ENCODE results near the gene CD79B. TPM values are rescaled to one million over a fixed set of nuclear protein-coding genes. Genes with fewer than 3 reads are reported as not detected.

Gene CD79B
- total RNA-seq, 1 experiment from 2014 or later: 3.1 TPM

GRCh38 chr17:63956296-63956920 is 24.3 kb upstream of the CD79B start:
- no peak for DNase-seq (ENCODE audit: low read depth, low spot score)
- in situ Hi-C loops (cut with HindIII; ENCODE audit: low pct_unique_long_range_greater_than_20kb, low sequenced_read_pairs): no loop called here

GRCh38 chr17:63955791-63956190 is 23.7 kb upstream of the CD79B start:
- in situ Hi-C loops (cut with HindIII; ENCODE audit: low pct_unique_long_range_greater_than_20kb, low sequenced_read_pairs): no loop called here

DNA sequence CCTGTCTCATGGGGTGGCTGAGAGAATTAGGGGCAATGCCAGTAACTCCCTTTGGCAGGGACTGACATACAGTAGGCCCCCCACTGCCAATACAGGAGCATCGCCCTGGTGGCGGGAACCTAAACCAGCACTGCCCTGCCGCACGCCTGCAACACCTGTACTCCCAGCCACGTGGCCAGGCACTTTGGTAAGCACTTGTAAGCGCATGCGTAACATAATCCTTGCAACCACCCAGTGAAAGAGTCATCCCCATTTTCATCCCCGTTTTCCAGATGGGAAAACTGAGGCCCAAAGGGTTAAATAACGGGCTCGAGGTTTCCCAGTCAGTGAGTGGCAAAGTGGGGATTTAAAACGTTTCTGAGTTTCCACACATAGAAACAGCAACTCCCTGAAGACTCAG is 23.1 kb upstream of the CD79B start:
- in situ Hi-C loops (cut with HindIII; ENCODE audit: low pct_unique_long_range_greater_than_20kb, low sequenced_read_pairs): no loop called here
- DNase-seq (ENCODE audit: low read depth, low spot score): no peak

More at GRCh38 chr17:63955791-63956190, 23.7 kb upstream of the CD79B start:
- DNase-seq (ENCODE audit: low read depth, low spot score): no peak

- in situ Hi-C loops (cut with HindIII; ENCODE audit: low pct_unique_long_range_greater_than_20kb, low sequenced_read_pairs): no loop called here
- DNase-seq (ENCODE audit: low read depth, low spot score): no peak
Measured at GRCh38 chr17:63954402-63955063, 22.4 kb upstream of the CD79B start.

DNA sequence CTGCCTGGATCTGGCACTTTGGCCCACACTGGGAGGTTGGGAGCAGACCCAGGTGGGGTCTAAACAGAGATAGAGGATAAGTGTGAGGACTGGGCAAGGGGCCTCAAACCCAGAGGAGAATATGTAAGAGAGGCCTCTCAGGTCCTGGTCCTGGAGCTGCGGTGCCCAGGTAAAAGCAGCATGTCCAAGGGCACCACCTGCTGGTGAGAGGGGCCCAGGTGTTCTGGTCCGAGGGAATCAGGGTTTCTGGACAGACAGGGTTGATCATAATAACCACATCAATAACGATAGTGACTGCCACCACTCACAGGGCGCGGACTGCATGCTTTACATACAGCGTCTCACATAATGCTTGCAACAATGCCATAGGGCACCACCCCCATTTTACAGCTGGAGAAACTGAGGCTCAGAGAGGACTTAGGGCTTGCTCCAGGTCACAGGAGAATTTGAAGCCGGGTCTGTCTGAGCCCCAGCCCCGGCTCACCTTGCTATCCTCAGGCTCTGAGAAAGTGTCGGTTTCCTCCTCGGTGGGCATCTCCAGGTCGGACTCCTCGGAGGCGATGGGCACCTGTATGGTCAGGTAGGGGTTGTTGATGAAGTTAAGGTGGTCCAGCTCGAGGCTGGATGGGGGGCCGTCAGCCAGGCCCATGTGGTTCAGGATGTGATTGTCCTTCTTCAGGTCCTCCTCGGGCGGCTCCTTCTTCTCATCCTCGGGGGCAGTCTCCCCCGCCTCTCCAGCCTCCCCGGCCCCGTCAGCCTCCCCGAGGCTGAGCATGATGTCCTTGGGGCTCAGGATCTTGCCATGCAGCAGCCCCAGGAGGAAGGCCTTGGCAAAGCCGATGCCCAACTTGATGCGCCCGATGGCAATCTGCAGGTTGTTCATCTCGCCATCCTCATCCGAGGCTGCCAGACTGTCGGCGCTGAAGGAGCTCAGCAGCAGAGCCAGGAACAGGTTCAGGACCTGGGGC is 19.1 kb upstream of the CD79B start:
- in situ Hi-C loops (cut with HindIII; ENCODE audit: low pct_unique_long_range_greater_than_20kb, low sequenced_read_pairs): no loop called here
- no peak for DNase-seq (ENCODE audit: low read depth, low spot score)

- no peak for DNase-seq (ENCODE audit: low read depth, low spot score)
- in situ Hi-C loops (cut with HindIII; ENCODE audit: low pct_unique_long_range_greater_than_20kb, low sequenced_read_pairs): no loop called here
Measured at GRCh38 chr17:63949576-63950250, 17.6 kb upstream of the CD79B start.

DNA sequence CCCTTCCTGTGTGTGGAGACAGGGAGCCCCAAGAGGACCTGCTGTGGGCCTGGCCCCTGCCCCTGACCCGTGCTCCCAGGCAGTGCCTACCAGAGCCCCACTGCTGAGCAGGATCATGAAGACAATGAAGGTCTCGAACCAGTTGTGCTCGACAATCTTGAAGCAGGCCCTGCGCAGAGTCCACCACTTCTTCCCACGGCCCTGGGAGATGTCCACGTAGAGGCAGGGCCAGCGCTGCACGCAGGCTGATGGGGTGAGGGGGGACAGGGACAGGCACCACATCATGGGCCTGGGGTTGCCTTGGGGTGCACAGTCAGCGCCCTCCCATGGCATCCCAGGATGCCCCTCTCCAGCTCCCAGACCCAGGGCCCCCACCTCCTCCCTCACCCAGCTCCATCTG is 16.4 kb upstream of the CD79B start:
- DNase-seq (ENCODE audit: low read depth, low spot score): no peak
- in situ Hi-C loops (cut with HindIII; ENCODE audit: low pct_unique_long_range_greater_than_20kb, low sequenced_read_pairs): no loop called here

DNA sequence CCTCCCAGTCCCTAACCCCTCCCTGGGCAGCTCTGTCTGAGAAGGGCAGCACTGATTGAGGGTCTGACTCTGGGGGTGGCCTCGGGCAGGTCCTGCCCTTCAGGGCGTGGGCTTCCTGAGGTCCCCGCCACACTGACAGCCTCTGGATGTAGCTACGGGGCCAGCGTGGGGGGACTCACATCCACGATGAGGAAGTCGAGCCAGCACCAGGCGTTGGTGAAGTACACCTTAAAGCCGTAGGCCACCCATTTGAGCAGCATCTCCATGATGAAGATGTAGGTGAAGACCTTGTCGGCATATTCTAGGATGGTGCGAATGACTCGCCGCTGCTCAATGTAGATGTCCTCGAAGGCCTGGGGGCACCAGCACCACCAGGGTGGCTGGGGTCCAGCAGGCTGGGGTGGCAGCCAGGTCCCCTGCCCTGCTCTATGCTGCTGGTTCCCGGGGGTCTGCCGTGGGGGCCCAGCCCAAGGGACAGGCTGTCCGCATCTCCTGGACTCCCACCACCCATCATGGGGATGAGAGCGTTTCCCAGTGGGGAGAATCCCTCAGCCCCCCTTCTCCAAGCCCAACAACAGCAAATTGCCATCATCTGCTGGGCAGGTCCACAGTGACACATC is 15.7 kb upstream of the CD79B start:
- DNase-seq (ENCODE audit: low read depth, low spot score): no peak
- in situ Hi-C loops (cut with HindIII; ENCODE audit: low pct_unique_long_range_greater_than_20kb, low sequenced_read_pairs): no loop called here

- in situ Hi-C loops (cut with HindIII; ENCODE audit: low pct_unique_long_range_greater_than_20kb, low sequenced_read_pairs): no loop called here
- DNase-seq (ENCODE audit: low read depth, low spot score): peak; percentile 56
Measured at GRCh38 chr17:63946440-63947363, 14.6 kb upstream of the CD79B start.

DNA sequence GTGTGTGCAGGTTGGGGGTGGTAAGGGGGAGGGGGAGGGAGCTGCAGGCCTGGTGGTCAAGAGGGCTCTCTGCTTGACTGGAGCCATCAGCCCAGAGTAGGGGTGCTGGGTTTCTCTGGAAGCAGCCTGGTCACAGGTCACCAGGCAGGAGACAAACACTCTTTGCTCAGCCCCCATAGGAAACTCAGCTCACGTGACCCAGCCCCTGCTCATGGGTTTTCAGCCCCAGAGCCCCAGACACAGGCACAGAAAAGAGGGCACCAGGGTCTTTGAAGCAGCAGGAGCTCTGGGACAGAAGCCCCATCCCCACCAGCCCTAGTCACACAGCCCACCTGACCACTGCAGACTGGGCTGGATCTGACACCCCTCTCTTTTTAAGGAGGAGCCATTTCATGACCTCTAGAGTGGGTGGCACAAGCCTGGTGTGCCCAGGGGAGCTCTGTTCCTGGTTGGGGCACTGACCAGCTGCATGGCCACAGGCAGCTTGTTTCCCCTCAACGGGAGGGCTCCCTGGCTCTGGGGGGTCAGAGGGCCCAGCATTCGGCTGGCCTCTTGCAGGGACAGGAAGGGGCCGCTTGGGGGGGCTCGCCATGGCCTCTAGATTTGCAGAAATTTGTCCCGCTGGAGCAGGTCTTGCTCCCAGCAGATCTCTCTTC is 13.8 kb upstream of the CD79B start:
- in situ Hi-C loops (cut with HindIII; ENCODE audit: low pct_unique_long_range_greater_than_20kb, low sequenced_read_pairs): no loop called here
- no peak for DNase-seq (ENCODE audit: low read depth, low spot score)

GRCh38 chr17:63944736-63945499 is 12.8 kb upstream of the CD79B start:
- in situ Hi-C loops (cut with HindIII; ENCODE audit: low pct_unique_long_range_greater_than_20kb, low sequenced_read_pairs): no loop called here

GRCh38 chr17:63943745-63944144 is 11.6 kb upstream of the CD79B start:
- DNase-seq (ENCODE audit: low read depth, low spot score): no peak
- in situ Hi-C loops (cut with HindIII; ENCODE audit: low pct_unique_long_range_greater_than_20kb, low sequenced_read_pairs): no loop called here

More at GRCh38 chr17:63944736-63945499, 12.8 kb upstream of the CD79B start:
- DNase-seq (ENCODE audit: low read depth, low spot score): no peak

DNA sequence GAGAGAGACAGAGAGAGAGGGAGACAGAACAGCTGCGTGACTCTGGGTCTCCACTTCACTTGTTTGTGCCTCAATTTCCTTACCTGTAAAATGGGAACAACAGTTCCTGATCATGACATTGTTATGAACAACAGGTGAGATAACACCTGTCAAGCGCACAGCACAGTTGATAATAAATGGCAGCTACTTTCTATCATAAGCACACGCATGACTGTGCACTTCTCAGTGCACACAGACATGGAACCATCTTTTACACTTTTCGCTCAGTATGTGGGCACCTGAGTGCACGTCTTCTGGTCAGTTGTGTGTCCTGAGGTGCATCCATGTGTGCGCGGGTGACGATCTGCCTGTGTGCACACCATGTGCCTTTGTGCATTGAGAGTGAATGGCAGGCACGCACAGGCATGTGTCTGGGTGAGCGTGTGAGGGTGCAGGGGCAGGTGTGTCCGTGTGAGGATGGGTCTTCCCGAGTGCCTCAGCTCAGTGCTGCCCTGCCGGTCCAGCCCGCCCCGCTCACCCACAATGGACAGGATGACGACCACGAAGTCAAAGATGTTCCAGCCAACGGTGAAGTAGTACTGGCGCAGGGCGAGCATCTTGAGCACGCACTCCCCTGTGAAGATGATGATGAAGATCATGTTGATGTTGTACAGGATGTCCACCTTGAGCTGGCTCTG is 10.3 kb upstream of the CD79B start:
- DNase-seq (ENCODE audit: low read depth, low spot score): no peak
- in situ Hi-C loops (cut with HindIII; ENCODE audit: low pct_unique_long_range_greater_than_20kb, low sequenced_read_pairs): no loop called here

DNA sequence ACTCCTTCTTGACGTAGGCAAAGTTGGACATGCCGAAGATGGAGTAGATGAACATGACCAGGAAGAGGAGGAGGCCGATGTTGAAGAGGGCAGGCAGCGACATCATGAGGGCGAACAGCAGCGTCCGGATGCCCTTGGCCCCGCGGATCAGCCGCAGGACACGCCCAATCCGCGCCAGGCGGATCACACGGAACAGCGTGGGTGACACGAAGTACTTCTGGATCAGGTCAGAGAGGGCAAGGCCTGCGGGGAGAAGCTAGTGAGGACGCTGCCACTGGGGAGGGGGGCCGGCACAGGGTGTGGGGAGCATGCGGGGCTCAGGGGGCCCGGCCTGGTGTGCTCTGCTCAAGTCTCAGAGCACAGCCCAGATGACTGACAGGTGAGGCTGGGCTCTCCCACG is 9.6 kb upstream of the CD79B start:
- DNase-seq (ENCODE audit: low read depth, low spot score): no peak
- in situ Hi-C loops (cut with HindIII; ENCODE audit: low pct_unique_long_range_greater_than_20kb, low sequenced_read_pairs): no loop called here

- DNase-seq (ENCODE audit: low read depth, low spot score): no peak
- in situ Hi-C loops (cut with HindIII; ENCODE audit: low pct_unique_long_range_greater_than_20kb, low sequenced_read_pairs): no loop called here
Measured at GRCh38 chr17:63941162-63941561, 9.0 kb upstream of the CD79B start.

Data from SK-MEL-5 (cell line).